ENCODE results near the gene ZCRB1. TPM values are rescaled to one million over a fixed set of nuclear protein-coding genes. Genes with fewer than 3 reads are reported as not detected.

Gene ZCRB1
- total RNA-seq, 1 donor from 2014 or later = 65.7 TPM

DNA sequence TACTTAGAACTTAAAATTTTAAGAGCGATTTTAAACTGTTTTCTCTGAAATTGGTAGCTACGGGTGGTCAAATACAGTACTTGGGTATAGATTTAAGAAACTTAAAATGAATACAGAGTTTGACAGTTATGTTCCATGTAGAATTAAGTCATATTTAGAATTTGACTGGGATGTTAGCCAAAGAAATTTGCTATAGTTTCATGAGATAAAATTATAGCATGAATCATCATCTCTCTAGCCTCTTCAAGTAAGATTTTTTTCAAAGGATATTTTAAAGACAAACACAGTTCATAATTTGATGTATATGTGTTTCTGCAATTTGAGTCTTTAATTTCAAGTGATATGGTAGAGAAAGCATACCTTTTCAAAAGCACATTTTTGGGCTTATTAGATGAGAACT, 41.0 kb downstream of the ZCRB1 start:
- Mint-ChIP-seq H3K27ac (ENCODE audit: unreplicated experiment) (no peak overlapping the region), H3K4me1 (ENCODE audit: unreplicated experiment) (peaks cover 4% of the 10 kb centered on the region), H3K4me3 (ENCODE audit: unreplicated experiment) (no peak overlapping the region), H3K27me3 (ENCODE audit: unreplicated experiment) (peaks cover 15% of the 10 kb centered on the region), H3K36me3 (ENCODE audit: unreplicated experiment) (no peaks in the 10 kb centered on the region), H3K9me3 (ENCODE audit: unreplicated experiment) (no peaks in the 10 kb centered on the region)
- DNase-seq (ENCODE audit: extremely low spot score, unreplicated experiment) = no peak
- TF ChIP-seq CTCF (IDR thresholded peaks at IDR 0.05) = no peak

DNA sequence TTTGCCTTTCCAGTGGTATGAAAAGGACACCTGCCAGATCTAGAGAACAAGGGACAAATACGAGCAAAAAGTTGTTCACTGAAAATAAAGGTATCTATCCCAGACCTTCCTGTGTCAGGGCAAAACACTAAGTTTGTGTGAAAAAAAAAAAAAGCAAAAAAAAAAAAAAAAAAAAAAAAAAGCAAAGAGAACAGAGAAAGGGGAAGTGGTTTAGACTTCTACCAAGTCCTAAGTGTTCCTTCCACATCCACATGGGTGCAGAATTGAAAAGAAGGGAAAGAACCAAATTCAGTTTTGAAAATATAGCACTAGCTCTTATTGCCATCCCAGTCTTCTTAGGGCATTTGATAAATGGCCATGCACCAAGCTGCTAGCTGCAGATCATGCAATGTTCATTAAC, 41.7 kb downstream of the ZCRB1 start:
- Mint-ChIP-seq H3K9me3 (ENCODE audit: unreplicated experiment) (no peaks in the 10 kb centered on the region), H3K27me3 (ENCODE audit: unreplicated experiment) (peaks cover 9% of the 10 kb centered on the region), H3K4me3 (ENCODE audit: unreplicated experiment) (no peak overlapping the region), H3K4me1 (ENCODE audit: unreplicated experiment) (peaks cover 4% of the 10 kb centered on the region), H3K36me3 (ENCODE audit: unreplicated experiment) (no peaks in the 10 kb centered on the region), H3K27ac (ENCODE audit: unreplicated experiment) (no peak overlapping the region)
- DNase-seq (ENCODE audit: extremely low spot score, unreplicated experiment) = no peak
- TF ChIP-seq CTCF (IDR thresholded peaks at IDR 0.05) = no peak

- no peak overlapping the region for H3K4me3 Mint-ChIP-seq (ENCODE audit: unreplicated experiment)
- no peak for DNase-seq (ENCODE audit: extremely low spot score, unreplicated experiment)
- peaks cover 4% of the 10 kb centered on the region for H3K4me1 Mint-ChIP-seq (ENCODE audit: unreplicated experiment)
- no peaks in the 10 kb centered on the region for H3K36me3 Mint-ChIP-seq (ENCODE audit: unreplicated experiment)
- H3K27ac Mint-ChIP-seq (ENCODE audit: unreplicated experiment) = no peak overlapping the region
- peaks cover 9% of the 10 kb centered on the region for H3K27me3 Mint-ChIP-seq (ENCODE audit: unreplicated experiment)
- no peak for TF ChIP-seq CTCF (IDR thresholded peaks at IDR 0.05)
- H3K9me3 Mint-ChIP-seq (ENCODE audit: unreplicated experiment) = no peaks in the 10 kb centered on the region
Measured at GRCh38 chr12:42283739-42284138, 42.2 kb downstream of the ZCRB1 start.

- Mint-ChIP-seq H3K27ac (ENCODE audit: unreplicated experiment) (no peak overlapping the region), H3K9me3 (ENCODE audit: unreplicated experiment) (no peaks in the 10 kb centered on the region), H3K4me3 (ENCODE audit: unreplicated experiment) (no peak overlapping the region), H3K36me3 (ENCODE audit: unreplicated experiment) (no peaks in the 10 kb centered on the region), H3K4me1 (ENCODE audit: unreplicated experiment) (peaks cover 4% of the 10 kb centered on the region), H3K27me3 (ENCODE audit: unreplicated experiment) (peaks cover 12% of the 10 kb centered on the region)
- DNase-seq (ENCODE audit: extremely low spot score, unreplicated experiment) = no peak
- TF ChIP-seq CTCF (IDR thresholded peaks at IDR 0.05) = no peak
Measured at GRCh38 chr12:42282294-42282693, 43.6 kb downstream of the ZCRB1 start.

DNA sequence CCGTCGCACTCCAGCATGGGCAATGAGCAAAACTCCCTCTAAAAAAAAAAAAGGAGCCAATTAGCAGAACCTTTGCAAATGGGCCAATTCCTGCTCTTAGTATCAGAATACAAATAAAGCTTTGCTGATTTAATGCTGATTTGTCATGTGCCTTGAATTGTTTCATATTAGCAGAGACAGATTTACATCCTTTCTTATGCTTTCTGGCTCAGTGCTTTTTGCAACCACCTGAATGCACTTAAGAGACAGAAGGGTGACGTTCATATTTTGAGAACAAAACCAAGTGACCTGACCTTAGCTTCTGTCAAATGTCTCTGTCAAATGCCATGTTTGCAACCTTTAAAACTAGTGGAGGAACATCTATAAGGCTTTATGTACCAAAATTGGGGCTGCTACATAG, 44.0 kb downstream of the ZCRB1 start:
- H3K9me3 Mint-ChIP-seq (ENCODE audit: unreplicated experiment) = no peaks in the 10 kb centered on the region
- no peak for TF ChIP-seq CTCF (IDR thresholded peaks at IDR 0.05)
- no peak overlapping the region for H3K4me3 Mint-ChIP-seq (ENCODE audit: unreplicated experiment)
- peaks cover 17% of the 10 kb centered on the region for H3K27me3 Mint-ChIP-seq (ENCODE audit: unreplicated experiment)
- H3K27ac Mint-ChIP-seq (ENCODE audit: unreplicated experiment) = no peak overlapping the region
- peaks cover 4% of the 10 kb centered on the region for H3K4me1 Mint-ChIP-seq (ENCODE audit: unreplicated experiment)
- no peaks in the 10 kb centered on the region for H3K36me3 Mint-ChIP-seq (ENCODE audit: unreplicated experiment)
- no peak for DNase-seq (ENCODE audit: extremely low spot score, unreplicated experiment)

Measured in osteocyte (in vitro differentiated cells).